ENCODE data around the gene ABCG2. TPM values are rescaled to one million over a fixed set of nuclear protein-coding genes. Genes with fewer than 3 reads are reported as not detected.

The ABCG2 gene
- total RNA-seq (2014; rRNA removed; shearing (Covaris generic)) = 3.1 and 3.9 TPM in 2 replicates

- DNase-seq (ENCODE audit: low read depth) = peak; percentile 19
Observed at GRCh38 chr4:88158489-88159228, at the start of gene ABCG2. TSS of gene ABCG2 (minus strand) at chr4:88158639. CDS start at chr4:88139995, 18,644 bp downstream.

GRCh38 chr4:88208156-88208555 is 49.7 kb upstream of the ABCG2 start:
- DNase-seq (ENCODE audit: low read depth) = no peak

DNA sequence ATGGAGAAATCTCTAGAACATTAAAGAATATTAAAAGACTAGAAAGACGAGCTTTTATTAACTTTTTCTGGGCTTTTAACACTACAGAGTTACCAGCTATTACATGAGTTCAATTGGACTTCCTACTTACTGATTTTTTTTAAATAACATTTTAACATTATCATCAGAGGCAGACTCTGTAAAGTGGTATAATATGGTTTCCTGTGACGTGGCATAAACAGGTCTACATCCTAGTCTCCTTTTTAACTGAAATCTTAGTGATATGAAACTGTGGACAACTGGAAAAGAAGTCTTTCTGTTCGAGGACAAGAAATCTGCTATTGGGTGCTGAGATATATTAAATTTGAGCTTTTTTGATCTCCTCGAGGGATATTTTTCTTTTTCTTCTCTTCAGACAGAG is 48.7 kb upstream of the ABCG2 start:
- DNase-seq (ENCODE audit: low read depth) = no peak

DNA sequence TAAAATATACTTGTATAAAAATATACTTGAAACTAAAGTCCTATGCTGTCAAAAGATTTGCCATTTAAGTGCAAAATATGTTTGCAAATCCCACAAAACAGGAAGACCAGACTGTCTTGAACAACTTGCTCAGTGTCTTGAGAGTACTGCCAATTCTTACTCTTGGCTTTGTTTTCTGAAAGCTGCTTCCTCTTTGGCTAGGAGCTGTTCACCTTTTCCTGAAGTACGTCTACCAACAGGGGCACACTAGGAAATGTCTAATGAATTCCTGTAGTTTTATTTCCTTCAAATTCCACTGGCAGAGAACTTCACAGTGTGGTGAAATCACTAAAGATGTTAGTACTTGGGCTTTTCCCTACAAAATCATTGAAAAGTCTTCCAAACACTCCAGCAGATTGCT is 46.4 kb upstream of the ABCG2 start:
- DNase-seq (ENCODE audit: low read depth) = no peak

DNA sequence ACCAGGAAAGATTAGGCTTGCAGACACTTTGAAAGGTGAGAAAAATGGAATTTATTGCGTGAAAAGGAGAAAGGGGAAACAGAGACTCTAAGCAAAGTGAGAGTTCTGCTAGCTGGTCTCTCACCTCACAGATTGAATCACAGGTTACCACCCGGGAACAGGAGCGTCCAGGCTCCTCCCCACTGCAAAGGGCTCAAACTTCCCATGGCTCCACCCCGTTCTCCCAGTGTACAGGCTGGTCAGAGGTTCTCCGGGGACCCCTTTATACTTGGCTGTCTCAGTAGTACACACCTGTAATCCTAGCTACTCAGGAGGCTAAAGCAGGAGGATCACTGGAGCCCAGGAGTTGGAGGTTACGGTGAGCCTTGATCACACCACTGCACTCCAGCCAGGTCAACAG is 44.0 kb upstream of the ABCG2 start:
- no peak for DNase-seq (ENCODE audit: low read depth)

DNA sequence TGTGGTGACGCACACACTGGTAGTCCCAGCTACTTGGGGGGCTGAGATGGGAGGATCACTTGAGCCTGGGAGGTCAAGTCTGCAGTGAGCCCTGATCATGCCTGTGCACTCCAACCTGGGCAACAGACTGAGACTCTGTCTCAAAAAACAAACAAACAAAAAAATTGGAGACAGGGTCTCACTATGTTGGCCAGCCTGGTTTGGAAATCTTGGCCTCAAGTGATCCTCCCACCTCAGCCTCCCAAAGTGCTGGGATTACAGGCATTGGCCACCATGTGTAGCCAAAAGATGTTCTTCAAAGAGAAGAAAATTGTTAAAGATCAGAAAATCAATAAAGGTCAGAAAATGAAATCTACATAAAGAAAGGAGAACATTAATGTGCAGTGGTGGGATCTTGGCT is 41.7 kb upstream of the ABCG2 start:
- DNase-seq (ENCODE audit: low read depth) = no peak

DNA sequence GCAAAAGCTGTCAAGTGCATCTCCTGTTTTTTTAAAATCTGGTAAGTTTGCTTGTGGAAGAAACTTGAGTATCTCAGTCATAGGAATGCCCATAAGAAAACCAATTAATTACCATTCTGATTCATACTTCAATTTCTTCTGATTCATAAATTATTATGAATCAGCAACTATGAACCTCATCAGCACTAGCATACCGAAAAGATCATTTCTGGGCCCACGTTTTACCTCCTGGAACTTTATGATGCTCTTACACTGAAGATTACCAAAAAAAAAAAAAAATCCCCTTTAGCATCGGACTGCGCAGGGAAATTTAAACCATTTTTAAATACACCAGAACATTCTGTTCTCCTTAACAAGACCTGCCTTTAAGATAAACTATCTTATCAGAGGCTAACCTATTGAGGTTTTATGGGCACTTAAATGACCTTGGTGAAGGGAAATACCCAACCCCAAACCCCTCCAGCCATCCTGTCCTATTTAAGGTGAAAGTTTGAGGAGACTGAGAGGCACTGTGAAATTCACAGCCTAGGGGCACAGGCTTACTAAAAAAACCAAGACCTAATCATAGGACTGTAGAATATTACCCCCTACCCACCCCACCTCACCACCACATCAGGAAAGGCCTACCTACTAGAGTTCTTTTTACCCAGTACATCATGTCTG is 38.2 kb upstream of the ABCG2 start:
- DNase-seq (ENCODE audit: low read depth) = no peak

DNA sequence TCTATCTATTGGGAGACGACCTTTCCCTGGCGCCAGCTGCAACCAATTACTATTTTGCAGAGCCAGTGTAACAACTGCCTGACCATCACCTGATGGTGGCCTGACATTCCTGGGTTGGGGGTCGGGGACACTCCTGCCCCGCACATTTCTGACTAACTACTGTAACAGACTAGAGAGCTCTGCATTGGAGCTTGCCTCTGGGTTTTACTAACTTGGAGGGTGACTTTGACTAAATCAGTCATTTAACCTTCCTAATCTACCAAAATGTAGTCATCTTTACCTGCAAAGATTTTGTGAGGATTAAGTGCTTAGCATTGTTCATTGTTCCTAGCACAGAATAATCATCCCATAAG is 37.5 kb upstream of the ABCG2 start:
- no peak for DNase-seq (ENCODE audit: low read depth)

DNA sequence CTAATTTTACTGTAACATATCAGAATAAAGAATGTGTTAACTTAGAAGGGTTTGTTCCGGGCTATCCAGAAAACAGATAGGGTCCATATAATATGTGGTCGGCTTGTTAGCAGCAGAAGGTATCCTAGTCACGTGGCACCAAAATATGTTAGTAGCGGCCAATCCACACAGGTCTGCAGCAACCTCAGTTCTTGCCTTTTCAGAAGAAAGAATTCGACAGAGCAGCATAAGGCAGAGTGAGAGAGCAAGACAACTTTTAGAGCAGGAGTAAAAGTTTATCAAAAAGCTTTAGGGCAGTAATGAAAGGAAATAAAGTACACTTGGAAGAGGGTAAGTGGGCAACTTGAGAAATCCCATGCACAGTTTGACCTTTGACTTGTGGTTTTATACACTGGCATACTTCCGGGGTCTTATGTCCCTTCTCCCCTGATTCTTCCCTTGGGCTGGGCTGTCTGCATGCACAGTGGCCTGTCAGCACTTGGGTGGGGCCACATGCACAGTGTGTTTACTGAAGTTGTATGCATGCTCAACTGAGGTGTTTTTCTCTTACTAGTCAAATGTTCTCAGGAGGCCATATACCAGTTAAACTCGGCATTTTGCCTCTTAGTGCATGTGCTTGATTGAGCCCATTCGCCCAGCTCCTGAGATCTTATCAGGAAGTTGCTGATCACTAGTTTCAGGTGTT is 37.0 kb upstream of the ABCG2 start:
- DNase-seq (ENCODE audit: low read depth) = no peak

DNA sequence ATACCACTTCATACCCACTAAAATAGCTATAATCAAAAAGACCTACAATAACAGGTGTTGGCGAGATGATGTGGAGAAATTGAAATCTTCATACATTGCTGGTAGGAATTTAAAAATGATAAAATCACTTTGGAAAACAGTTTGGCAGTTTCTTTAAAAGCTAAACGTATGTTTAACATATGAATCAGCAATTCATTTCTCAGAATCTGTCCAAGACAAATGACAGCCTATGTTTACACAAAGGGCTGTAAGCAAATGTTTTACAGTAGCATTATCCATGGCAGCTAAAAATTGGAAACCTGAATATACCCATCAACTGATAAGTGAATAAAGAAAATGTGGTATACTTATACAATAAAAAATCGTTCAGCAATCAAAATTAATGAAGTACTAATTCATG is 33.0 kb upstream of the ABCG2 start:
- DNase-seq (ENCODE audit: low read depth) = no peak

GRCh38 chr4:88189881-88190585 is 31.6 kb upstream of the ABCG2 start:
- no peak for DNase-seq (ENCODE audit: low read depth)

DNA sequence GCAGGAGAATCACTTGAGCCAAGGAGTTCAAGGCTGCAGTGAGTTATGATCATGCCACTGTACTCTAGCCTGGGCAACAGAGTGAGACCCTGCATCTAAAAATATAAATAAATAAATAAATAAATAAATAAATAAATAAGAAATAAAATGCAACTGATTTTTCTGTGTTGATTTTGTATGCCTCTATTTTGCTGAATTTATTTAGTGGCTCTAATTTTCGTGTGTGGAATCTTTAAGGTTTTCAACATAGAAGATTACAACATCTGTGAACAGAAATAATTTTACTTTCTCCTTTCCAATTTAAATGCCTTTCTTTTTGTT is 30.9 kb upstream of the ABCG2 start:
- DNase-seq (ENCODE audit: low read depth) = no peak

DNA sequence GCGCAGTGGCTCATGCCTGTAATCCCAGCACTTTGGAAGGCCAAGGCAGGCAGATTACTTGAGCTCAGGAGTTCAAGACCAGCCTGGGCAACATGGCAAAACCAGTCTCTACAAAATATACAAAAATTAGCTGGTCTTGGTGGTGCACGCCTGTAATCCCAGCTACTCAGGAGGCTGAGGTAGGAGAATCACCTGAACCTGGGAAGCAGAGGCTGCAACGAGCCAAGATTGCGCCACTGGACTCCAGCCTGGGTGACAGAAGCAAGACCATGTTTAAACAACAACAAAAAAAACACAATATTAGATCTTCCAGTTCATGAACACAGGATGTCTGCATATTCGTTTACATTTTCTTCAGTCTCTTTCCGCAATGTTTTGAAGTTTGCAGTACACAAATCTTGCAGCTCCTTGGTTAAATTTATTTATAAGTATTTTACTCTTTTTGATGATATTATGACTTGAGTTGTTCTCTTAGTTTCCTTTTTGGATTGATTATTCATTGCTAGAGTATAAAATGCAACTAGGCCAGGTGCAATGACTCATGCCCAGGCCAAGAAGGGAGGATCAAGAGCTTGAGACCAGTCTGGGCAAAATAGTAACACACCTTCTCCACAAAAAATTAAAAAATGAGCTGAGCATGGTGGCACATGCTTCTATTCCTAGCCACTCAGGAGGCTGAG is 30.4 kb upstream of the ABCG2 start:
- no peak for DNase-seq (ENCODE audit: low read depth)

GRCh38 chr4:88187766-88188165 is 29.3 kb upstream of the ABCG2 start:
- no peak for DNase-seq (ENCODE audit: low read depth)

GRCh38 chr4:88185906-88186305 is 27.5 kb upstream of the ABCG2 start:
- DNase-seq (ENCODE audit: low read depth) = no peak

DNA sequence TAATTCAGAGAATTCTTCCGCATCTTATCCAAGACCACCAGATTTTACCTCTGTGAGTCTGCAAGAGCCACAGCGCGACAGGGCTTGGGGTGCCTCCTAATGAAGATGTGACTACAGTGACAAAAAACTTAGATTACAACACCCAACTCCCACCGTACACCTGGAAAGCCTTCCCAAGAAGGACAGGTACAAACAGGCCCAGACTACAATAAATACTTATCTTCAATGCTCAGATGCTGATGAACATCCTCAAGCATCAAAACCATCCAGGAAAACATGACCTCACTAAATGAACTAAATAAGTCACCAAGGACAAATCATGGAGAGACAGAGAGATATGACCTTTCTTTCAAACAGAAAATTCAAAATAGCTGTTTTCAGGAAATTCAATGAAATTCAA is 20.8 kb upstream of the ABCG2 start:
- DNase-seq (ENCODE audit: low read depth) = no peak

DNA sequence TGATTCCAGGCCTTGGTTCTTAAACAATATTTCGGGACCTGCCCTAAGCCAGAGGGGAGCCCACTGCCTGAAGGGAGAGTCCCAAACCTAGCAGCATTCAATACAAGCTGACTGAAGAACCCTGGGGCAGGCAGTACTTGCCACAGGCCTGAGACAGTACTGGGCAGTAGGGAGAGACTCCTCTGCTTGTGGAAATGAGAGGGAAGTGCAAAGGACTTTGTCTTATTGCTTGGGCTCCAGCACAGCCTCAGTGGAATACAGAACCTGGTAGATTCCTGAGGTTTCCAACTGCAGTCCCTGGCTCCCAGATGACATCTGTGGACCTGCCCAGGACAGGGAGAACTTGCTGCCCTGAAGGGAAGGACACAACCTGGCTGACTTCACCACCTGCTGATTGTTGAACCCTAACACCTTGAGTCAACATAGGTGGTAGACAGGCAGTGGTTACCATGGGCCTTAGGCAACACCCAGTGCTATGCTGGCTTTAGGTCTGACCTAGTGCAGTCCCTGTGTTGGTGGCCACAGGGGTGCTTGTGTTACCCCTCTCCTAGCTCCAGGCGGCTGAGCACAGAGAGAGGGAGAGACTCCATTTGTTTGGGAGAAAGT is 20.3 kb upstream of the ABCG2 start:
- DNase-seq (ENCODE audit: low read depth) = no peak

- peak; percentile 67 for DNase-seq (ENCODE audit: low read depth)
Observed at GRCh38 chr4:88177983-88178625, 19.7 kb upstream of the ABCG2 start.

DNA sequence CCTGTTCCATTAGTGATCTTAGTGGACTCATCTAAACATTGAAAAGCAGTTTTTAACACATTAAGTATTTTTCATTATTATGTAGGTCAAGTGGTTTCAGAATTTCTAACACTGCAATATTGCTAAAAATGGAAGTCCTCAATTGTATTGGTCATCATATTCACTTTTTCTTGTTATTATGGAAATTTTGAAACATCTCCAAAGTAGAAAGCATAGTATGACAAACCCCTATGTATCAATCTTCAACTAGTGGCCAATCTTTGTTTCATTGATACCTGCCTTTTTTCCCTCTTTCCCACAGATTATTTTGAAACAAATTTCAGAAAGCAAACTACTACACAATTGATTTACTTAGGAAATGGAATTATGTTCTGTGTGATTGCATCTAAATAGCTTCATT is 14.5 kb upstream of the ABCG2 start:
- no peak for DNase-seq (ENCODE audit: low read depth)

- DNase-seq (ENCODE audit: low read depth) = no peak
Observed at GRCh38 chr4:88171206-88171605, 12.8 kb upstream of the ABCG2 start.

DNA sequence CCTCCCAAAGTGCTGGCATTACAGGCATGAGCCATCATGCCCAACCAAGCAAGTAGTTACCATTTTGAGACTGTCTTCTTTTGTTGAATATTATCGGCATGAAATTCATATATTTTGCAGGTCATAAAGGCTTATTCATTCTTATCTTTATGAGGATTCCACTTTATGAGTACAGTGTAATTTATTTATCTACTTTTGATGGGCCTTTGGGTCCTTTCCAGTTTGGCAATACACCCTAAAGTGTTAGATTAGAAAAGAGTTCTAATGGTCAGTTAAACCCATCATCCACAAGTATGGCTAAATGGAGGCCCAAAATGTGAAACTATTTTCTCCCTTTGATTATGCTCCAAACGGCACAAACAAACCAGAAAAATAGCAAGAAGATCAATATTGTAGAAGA is 10.9 kb upstream of the ABCG2 start:
- no peak for DNase-seq (ENCODE audit: low read depth)

Data from Daoy (cell line).